HG03066 (cell line): Measurements from ENCODE around the gene CITED1.
A peak's percentile ranks its signal among the peaks of the same experiment; 100 is the strongest.
"Not testable (repeated sequence)": the region's sequence is repeated elsewhere in the genome, so short reads cannot be mapped to it uniquely, and the experiment has no call there.

Experiments used
- ATAC-seq: cut with Tn5 transposase; IDR thresholded peaks from one replicate; pipeline ENCODE4 v1.9.1; 2021; ENCODE audit warnings: low read depth; ENCODE audit not compliant: unreplicated experiment

CITED1 gene, protein sequence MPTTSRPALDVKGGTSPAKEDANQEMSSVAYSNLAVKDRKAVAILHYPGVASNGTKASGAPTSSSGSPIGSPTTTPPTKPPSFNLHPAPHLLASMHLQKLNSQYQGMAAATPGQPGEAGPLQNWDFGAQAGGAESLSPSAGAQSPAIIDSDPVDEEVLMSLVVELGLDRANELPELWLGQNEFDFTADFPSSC

DNA sequence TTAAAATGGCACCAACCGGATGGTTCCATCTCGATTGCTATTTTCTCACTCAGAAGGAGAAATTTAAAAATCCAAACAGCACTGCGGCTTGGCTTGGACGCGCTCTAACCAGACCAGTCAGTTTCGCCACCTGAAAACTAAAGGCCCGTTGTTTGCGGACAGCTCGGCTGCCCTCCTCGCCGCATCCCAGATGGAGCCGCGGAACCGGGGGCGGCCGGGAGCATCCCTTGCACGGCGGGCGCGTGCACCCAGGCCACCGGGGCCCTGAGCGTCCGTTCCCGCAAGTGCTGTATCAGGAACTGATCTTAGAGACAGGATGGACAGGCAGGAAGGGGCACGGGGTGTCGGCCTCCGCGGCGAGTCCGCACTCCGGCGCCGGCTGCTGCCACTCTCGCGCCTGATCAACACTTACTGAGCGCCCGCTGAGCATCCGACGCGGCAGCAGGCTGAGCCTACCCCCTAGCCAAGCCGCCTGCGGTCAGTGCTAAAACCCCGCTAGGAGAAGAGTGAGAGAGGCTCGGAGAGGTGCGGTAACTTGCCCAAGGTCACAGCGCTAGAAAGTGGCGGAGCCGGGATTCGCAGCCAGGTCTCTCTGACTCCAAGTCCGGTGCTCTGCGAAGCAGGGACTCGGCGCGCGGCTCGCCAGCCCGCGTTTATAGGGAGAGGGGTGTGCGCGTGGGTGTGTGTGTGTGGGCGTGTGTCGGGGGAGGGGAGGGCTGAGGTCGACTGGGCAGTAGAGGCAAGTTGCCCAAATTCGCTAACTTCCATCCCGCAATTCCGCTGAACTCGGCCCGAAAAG lies at the start of gene CITED1:
TSS of gene CITED1 (minus strand) at position 629 of the 799 bp plus-strand sequence. CDS start 3,045 bp downstream, outside the sequence.
- ATAC-seq: no peak

- ATAC-seq: no peak
Observed at GRCh38 chrX:72352786-72353185, 47.1 kb upstream of the CITED1 start.

DNA sequence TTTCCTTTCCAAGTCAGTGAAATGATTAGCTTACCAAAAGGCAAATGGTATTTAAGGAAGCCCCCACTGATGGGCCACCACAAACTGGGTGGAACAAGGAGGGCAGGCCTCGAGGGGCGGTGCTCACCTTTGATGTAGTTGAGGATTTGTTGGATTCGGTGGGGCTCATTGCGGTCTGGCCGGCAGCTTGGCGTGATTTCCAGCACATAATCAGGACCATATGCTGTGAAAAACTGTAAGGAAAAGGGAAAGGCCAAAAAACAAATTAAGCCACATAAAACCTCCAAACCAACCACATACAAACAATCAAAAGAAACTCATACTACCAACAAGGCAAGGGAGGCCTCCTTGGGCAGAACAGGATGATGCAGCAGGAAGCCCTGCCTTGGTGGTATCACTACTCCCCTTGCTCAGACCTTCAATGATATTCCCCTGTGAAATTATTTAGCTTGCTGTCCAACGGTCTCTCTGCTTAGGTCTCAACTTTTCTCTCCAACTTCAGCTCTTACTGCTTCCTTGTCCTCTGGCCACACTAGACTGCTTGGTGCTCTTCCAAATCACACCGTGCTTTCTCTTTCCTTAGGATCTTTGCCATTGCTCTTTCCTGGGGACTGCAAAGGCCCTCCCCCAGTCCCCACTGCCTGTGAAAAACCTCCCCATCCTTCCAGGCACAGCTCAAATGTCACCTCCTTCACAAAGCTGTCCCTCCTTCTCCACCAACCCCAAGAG lies 46.1 kb upstream of the CITED1 start:
- no peak for ATAC-seq

DNA sequence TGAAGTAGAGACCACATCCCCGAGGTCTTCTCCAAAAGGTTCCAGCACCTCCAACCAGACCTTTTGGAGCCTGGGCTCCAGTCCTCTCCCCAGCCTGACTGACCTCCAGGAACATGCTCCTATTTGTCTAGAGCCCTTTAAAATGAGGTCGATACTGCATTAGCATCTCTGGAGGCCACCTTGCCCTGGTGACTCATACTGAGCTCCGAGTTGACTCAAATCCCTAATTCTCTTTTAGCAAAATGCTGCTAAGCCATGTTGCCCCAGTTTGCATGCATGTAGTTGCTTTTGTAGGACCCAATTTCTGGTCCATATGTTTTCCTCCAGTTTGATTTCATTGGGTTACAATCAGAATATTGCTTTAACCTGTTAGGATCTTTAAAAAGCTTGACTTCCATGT lies 43.5 kb upstream of the CITED1 start:
- ATAC-seq: peak; percentile 87

DNA sequence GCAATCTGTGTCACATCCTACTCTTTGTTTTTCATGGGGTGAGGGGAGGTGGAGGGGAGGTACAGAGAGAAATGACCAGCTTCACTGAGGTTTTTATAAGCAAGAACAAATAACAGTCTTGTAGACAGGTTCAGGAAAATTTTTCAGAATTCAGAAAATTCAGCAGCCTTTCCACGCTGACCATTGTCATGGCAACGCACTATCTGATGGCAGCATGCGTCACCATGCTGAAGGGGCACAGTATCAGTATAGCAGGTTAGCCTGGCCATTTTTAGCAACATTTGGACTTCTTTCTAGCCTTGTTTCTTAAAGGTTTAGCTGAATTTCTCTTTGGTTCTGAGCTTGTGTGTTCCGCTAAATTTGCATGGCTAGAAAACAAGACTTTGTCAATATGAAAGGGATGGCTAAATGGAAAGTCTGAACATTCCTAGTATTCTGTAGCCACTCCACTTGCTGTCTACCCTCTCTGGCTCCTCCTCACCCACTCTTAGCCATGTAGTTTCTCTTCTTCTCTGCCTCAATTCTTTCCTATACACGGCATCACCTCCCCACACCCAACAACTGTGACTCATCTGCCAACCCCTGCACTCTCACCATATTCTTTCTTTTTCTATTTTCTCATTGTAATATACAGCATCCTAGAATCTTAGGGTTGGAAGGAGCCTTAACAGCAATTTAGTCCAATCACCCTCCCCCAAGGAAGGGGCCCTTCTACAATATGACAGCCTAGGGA lies 42.7 kb upstream of the CITED1 start:
- ATAC-seq: no peak

DNA sequence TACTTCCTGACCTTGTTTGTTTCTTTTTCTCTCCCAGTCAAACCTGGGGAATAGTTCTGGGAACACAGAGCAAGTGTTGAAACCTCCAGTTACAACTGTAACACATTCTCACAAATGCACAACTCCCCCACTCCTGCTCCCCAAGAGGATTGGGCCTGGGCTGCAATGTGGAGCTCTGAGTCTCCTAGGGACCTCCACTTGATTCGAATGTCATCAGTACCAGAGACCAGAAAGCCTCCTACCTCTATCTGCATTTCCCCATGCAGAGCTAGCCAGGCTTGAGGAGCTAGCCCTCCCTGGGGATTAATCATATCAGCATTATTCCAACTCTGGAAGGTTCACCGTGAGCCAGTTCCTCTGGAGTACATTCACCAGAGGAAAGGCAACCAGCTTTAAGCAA lies 41.7 kb upstream of the CITED1 start:
- no peak for ATAC-seq

- no peak for ATAC-seq
Observed at GRCh38 chrX:72346302-72346949, 40.7 kb upstream of the CITED1 start.

GRCh38 chrX:72340626-72341025 lies 34.9 kb upstream of the CITED1 start:
- ATAC-seq: no peak

GRCh38 chrX:72340041-72340440 lies 34.3 kb upstream of the CITED1 start:
- no peak for ATAC-seq

DNA sequence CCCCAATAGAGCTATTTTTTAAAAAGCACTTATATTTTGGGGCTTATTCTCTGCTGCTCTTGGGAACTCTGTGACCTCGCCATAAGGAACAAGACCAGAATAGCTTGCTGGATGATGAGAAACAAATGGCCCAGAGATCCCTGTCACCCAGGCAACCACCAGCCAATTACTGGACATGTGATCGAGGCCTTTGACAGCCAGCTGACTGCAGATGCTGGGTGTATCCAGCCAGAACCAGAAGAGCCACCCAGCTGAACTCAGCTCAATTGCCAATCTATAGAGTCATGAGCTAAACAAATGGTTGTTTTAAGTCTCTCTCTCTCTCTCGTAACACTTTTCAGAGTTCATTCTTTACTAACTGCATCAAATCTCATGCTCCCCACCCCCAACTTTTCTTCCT lies 24.4 kb upstream of the CITED1 start:
- no peak for ATAC-seq

- no peak for ATAC-seq
Observed at GRCh38 chrX:72326605-72327300, 21.0 kb upstream of the CITED1 start.

- ATAC-seq: not testable (repeated sequence)
Observed at GRCh38 chrX:72319651-72320050, 13.9 kb upstream of the CITED1 start.

- no peak for ATAC-seq
Observed at GRCh38 chrX:72317139-72317538, 11.4 kb upstream of the CITED1 start.

- ATAC-seq: no peak
Observed at GRCh38 chrX:72316408-72317110, 10.8 kb upstream of the CITED1 start.

GRCh38 chrX:72314881-72315280 lies 9.2 kb upstream of the CITED1 start:
- ATAC-seq: no peak

GRCh38 chrX:72313707-72314641 lies 8.3 kb upstream of the CITED1 start:
- no peak for ATAC-seq

DNA sequence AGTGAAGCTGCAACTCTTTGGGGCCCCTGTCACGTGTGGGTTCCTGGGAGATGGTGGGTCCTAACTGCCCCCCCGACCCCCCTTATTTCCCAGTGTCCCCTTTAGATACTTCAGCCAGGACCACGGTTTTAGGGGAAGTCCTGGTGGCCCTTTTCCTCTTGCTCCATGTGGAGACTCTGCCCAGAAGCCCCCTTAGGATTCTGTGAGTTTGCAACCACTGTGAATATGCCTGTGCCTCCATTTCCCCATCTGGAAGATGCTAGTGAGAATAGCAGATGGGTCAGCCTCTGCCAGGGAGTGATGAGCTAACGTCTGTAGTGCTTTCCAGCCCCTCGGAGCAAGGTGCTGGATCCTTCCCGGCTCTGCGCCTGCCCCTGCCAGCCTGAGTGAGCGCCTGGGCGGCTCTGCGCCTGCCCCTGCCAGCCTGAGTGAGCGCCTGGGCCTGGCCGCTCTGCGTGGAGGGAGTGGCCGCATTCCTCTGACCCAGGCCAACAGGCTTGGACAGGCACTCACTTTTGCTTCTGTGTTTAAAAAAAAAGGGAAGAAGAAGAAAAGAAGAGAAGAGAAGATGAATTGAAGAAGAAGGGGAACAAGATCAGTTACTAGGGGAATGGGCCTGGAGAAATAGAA lies 6.7 kb upstream of the CITED1 start:
- ATAC-seq: no peak
